ENCODE measurements around the gene MINDY2. TPM values are rescaled to one million over a fixed set of nuclear protein-coding genes. Genes with fewer than 3 reads are reported as not detected.

MINDY2 gene
- total and polyA plus RNA-seq, 12 donors, result 3.8 to 37.4 (median 31.8) TPM

GRCh38 chr15:58748040-58748851, 22.9 kb upstream of the MINDY2 start:
- 2 to 3% methylated on average over 14 of the region's 14 CpGs for WGBS, 2 donors
- H3K4me3 ChIP-seq, result peak overlapping the region; percentile 70 to 97 (median 94)
- H3K27ac ChIP-seq, result peak overlapping the region; percentile 96 to 99 (median 98)
- ATAC-seq (no peak), DNase-seq (no peak)
- no peaks in the 10 kb centered on the region for H3K36me3 ChIP-seq
- H3K4me1 ChIP-seq, result peaks cover 0 to 55% (median 43%) of the 10 kb centered on the region in 9 donors
- H3K27me3 ChIP-seq, result no peaks in the 10 kb centered on the region
- intact Hi-C loops (cut with DNase I), result loop anchor here in 7 of 10 donors (2.0 to 10.0 kb wide), 7 partner anchors 23 to 413 kb away; partner anchors contain the start of genes LIPC (in 2 of the 7) and MINDY2 (in 1 of the 7)
- H3K9me3 ChIP-seq, result no peaks in the 10 kb centered on the region
- TF ChIP-seq CTCF (IDR thresholded peaks at IDR 0.05), result no peak

- ATAC-seq (peak; percentile 8 to 69 (median 38)), DNase-seq (peak; percentile 48 to 64)
- Histone ChIP-seq H3K9me3 (no peaks in the 10 kb centered on the region), H3K36me3 (no peaks in the 10 kb centered on the region), H3K27ac (peak overlapping the region; percentile 96 to 99 (median 98)), H3K4me3 (peak overlapping the region; percentile 70 to 97 (median 94)), H3K27me3 (no peaks in the 10 kb centered on the region), H3K4me1 (peaks cover 0 to 48% (median 37%) of the 10 kb centered on the region in 9 donors)
- intact Hi-C loops (cut with DNase I), result loop anchor here in 7 of 10 donors (1.0 to 10.0 kb wide), 8 partner anchors 22 to 414 kb away; partner anchors contain the start of genes LIPC (in 2 of the 7) and MINDY2 (in 2 of the 7)
- no peak for TF ChIP-seq CTCF (IDR thresholded peaks at IDR 0.05)
- 0 to 1% methylated on average over 56 to 81 of the region's 81 CpGs for WGBS, 2 donors
Observed at GRCh38 chr15:58748852-58749531, 22.1 kb upstream of the MINDY2 start.

GRCh38 chr15:58749532-58750337, 21.4 kb upstream of the MINDY2 start, which contains the start of gene ADAM10:
TSS of gene ADAM10 (minus strand) at chr15:58749707. CDS start at chr15:58749534, 173 bp downstream.
- intact Hi-C loops (cut with DNase I), result loop anchor here in 8 of 10 donors (1.0 to 10.0 kb wide), 12 partner anchors 21 to 525 kb away; partner anchors contain the start of genes MINDY2 (in 4 of the 8) and LIPC (in 3 of the 8)
- Histone ChIP-seq H3K4me3 (peak within 1 kb of the TSS; percentile 70 to 97 (median 94)), H3K36me3 (no peaks in the 10 kb centered on the region), H3K4me1 (peaks cover 0 to 42% (median 37%) of the 10 kb centered on the region in 9 donors), H3K9me3 (no peaks in the 10 kb centered on the region), H3K27ac (peak within 1 kb of the TSS; percentile 96 to 99 (median 98)), H3K27me3 (no peaks in the 10 kb centered on the region)
- DNase-seq (peak; percentile 98 to 100), ATAC-seq (peak; percentile 98 to 100 (median 98))
- peak in 1 of 9 donors; percentile 20 for TF ChIP-seq CTCF (IDR thresholded peaks at IDR 0.05)
- WGBS, 2 donors, result 0 to 1% methylated on average over 62 of the region's 62 CpGs
